ENCODE data around the gene RIOK2. TPM values are rescaled to one million over a fixed set of nuclear protein-coding genes. Genes with fewer than 3 reads are reported as not detected.

RIOK2 gene
- total and polyA plus RNA-seq, 10 of the 15 experiments (the other 5 are each of a cell fraction or from before 2014, with no cell fraction given) = 23.0 to 69.1 (median 33.3) TPM

DNA sequence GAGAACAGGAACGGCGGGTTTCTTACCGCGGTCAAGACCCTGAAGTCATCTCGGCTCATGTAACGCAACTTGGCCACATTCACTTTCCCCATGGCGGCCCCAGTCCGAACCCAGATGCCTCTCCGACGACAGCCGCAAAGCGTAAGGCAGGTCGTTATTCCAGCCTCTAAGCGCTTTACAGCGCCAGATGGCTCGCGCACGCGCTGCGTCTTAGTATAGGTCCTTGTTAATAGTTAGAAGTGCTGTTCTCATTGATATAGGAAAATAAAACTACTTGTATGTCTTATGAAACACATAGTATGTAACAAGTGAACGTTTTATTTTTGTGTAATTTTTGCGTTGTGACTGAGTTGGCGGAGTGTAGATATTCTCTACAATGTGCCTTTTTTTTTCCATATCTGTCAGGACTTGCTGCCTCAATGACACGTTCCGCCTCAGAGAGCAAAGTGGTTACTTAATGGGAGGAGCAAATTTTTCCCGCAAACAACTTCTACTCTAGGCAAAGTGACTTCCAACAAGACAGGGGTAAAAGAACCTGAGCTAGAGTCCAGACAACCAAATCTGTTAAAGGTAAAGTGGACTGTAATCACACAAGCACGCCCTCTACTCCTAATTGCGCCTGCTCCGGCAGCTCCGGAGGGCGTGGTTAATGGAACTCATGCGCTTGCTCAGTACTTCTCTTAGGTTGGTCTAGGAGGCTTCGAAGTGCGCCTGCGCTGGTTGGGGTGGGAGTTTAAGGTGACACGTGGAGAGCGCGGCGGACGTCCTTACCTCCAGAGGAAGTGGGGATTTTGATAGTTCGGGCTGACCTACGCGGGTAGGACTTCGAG lies at the start of gene RIOK2 (continued):
- TF ChIP-seq, protein P1, sequence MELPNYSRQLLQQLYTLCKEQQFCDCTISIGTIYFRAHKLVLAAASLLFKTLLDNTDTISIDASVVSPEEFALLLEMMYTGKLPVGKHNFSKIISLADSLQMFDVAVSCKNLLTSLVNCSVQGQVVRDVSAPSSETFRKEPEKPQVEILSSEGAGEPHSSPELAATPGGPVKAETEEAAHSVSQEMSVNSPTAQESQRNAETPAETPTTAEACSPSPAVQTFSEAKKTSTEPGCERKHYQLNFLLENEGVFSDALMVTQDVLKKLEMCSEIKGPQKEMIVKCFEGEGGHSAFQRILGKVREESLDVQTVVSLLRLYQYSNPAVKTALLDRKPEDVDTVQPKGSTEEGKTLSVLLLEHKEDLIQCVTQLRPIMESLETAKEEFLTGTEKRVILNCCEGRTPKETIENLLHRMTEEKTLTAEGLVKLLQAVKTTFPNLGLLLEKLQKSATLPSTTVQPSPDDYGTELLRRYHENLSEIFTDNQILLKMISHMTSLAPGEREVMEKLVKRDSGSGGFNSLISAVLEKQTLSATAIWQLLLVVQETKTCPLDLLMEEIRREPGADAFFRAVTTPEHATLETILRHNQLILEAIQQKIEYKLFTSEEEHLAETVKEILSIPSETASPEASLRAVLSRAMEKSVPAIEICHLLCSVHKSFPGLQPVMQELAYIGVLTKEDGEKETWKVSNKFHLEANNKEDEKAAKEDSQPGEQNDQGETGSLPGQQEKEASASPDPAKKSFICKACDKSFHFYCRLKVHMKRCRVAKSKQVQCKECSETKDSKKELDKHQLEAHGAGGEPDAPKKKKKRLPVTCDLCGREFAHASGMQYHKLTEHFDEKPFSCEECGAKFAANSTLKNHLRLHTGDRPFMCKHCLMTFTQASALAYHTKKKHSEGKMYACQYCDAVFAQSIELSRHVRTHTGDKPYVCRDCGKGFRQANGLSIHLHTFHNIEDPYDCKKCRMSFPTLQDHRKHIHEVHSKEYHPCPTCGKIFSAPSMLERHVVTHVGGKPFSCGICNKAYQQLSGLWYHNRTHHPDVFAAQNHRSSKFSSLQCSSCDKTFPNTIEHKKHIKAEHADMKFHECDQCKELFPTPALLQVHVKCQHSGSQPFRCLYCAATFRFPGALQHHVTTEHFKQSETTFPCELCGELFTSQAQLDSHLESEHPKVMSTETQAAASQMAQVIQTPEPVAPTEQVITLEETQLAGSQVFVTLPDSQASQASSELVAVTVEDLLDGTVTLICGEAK (IDR thresholded peaks at IDR 0.05; ENCODE audit: borderline replicate concordance) = peak; percentile 70; the same call in 1 of the 2 replicates
- TF ChIP-seq CBX5 (IDR thresholded peaks at IDR 0.05; ENCODE audit: low read depth) (peak; percentile 21; the same call in 1 of the 2 replicates), SRF (IDR thresholded peaks at IDR 0.05; ENCODE audit: low read depth in 2 of 2, low read length in 2 of 2) (no peak), SUPT20H (IDR thresholded peaks at IDR 0.05; ENCODE audit: borderline replicate concordance, control insufficient read depth, low read depth, low read length) (no peak), TBL1XR1 (IDR thresholded peaks at IDR 0.05; ENCODE audit: low read depth, low read length) (no peak), CHD2 (IDR thresholded peaks at IDR 0.05; ENCODE audit: borderline replicate concordance, low read depth, low read length) (no peak), SIX5 (IDR thresholded peaks at IDR 0.05; ENCODE audit: low read depth, low read length, severe bottlenecking) (no peak), NR2F1 (conservative IDR thresholded peaks at IDR 0.05) (peak; percentile 71), ATF2 (IDR thresholded peaks at IDR 0.05; ENCODE audit: low read length) (peak; percentile 65; the same call in 1 of the 2 replicates), KLF5 (IDR thresholded peaks at IDR 0.05; ENCODE audit: partially characterized antibody) (no peak), STAT1 (conservative IDR thresholded peaks at IDR 0.05) (peak; percentile 78; the same call in 1 of the 2 replicates), NR2C1 (IDR thresholded peaks at IDR 0.05) (peak; percentile 5; the same call in 1 of the 2 replicates), POU2F2 (IDR thresholded peaks at IDR 0.05; ENCODE audit: borderline replicate concordance, low read depth, low read length) (peak; percentile 18; the same call in 2 of the 3 replicates), GABPA (IDR thresholded peaks at IDR 0.05; ENCODE audit: low read depth) (peak; percentile 68; the same call in 1 of the 2 replicates), CHD4 (IDR thresholded peaks at IDR 0.05) (no peak), ELK1 (IDR thresholded peaks at IDR 0.05; ENCODE audit: low read depth, low read length) (no peak), SMAD1 (IDR thresholded peaks at IDR 0.05; ENCODE audit: low read depth, partially characterized antibody) (no peak), BACH1 (IDR thresholded peaks at IDR 0.05; ENCODE audit: borderline replicate concordance) (no peak), NR2C2 (IDR thresholded peaks at IDR 0.05; ENCODE audit: borderline replicate concordance, control insufficient read depth, insufficient read length, low read depth) (no peak), SMAD5 (IDR thresholded peaks at IDR 0.05; ENCODE audit: low read depth) (peak; percentile 67; the same call in 1 of the 2 replicates), BHLHE40 (IDR thresholded peaks at IDR 0.05; ENCODE audit: borderline replicate concordance in 1 of 2, low read depth in 2 of 2, low read length in 1 of 2) (peak; percentile 55 to 65; a peak in 3 of 4 replicates)
- TF ChIP-seq, protein P2, sequence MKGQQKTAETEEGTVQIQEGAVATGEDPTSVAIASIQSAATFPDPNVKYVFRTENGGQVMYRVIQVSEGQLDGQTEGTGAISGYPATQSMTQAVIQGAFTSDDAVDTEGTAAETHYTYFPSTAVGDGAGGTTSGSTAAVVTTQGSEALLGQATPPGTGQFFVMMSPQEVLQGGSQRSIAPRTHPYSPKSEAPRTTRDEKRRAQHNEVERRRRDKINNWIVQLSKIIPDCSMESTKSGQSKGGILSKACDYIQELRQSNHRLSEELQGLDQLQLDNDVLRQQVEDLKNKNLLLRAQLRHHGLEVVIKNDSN (IDR thresholded peaks at IDR 0.05; ENCODE audit: borderline replicate concordance, extremely low read length, insufficient read depth, low read depth, low read length) = peak; percentile 48

All from GM12878 (cell line).